ENCODE measurements around the gene OBSCN. TPM values are rescaled to one million over a fixed set of nuclear protein-coding genes. Genes with fewer than 3 reads are reported as not detected.
"Not testable (repeated sequence)": the region's sequence is repeated elsewhere in the genome, so short reads cannot be mapped to it uniquely, and the experiment has no call there.

The OBSCN gene
- total and polyA plus RNA-seq, 2 experiments from 2014 or later: 1.1 to 5.2 TPM

DNA sequence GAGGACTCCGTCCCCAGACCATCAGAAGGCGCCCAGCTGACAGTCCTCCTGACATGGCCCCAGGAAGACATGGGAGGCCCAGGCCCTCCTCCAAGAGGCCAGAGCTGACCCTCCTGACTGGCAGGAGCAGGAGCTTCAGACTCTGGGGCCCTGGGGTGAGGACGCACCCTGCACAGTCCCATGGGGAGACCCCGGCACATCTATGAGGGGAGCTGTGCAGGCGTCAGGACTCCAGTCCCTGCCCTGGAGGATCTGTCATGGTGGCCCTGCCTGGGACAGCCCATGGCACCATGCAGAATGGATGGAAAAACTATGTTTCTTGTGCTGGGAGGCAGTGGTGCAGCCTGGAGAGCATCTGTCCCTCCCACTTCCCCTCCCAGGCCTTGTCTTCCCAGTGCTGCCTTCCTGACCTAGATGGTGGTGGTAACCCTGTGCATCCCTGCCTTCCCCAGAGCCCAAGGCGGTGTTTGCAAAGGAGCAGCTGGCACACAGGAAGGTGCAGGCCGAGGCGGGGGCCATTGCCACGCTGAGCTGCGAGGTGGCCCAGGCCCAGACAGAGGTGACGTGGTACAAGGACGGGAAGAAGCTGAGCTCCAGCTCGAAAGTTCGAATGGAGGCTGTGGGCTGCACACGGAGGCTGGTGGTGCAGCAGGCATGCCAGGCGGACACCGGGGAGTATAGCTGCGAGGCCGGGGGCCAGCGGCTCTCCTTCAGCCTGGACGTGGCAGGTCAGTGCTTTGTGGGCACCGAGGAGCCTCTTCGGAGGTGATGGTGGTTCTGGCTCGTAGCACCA is 41.9 kb downstream of the OBSCN start:
- no peaks in the 10 kb centered on the region for H3K9me3 ChIP-seq (ENCODE audit: low read depth)
- WGBS, 2 experiments (ENCODE audit: low coverage in 1 of 2, low lambda C conversion rate in 2 of 2, missing lambda C conversion rate in 2 of 2): 83 to 85% methylated on average over 24 of the region's 24 CpGs
- H3K9me2 ChIP-seq (ENCODE audit: insufficient read depth): no peaks in the 10 kb centered on the region
- H3K27ac ChIP-seq: no peak overlapping the region
- in situ Hi-C loops (cut with MboI): no loop called here
- H3K79me2 ChIP-seq (ENCODE audit: insufficient read depth): no peaks in the 10 kb centered on the region
- TF ChIP-seq EZH2 (IDR thresholded peaks at IDR 0.05; ENCODE audit: insufficient read depth, poor library complexity, severe bottlenecking): no peak
- no peak for TF ChIP-seq EZH2phosphoT487 (IDR thresholded peaks at IDR 0.05; ENCODE audit: insufficient read depth, low read depth)
- H3F3A ChIP-seq (ENCODE audit: insufficient read depth): no peaks in the 10 kb centered on the region
- no peak for DNase-seq
- H3K9ac ChIP-seq: no peak overlapping the region
- no peaks in the 10 kb centered on the region for H3K36me3 ChIP-seq (ENCODE audit: low read depth)
- no peak overlapping the region for H2AFZ ChIP-seq
- no peaks in the 10 kb centered on the region for H4K20me1 ChIP-seq (ENCODE audit: insufficient read depth)
- H3K27me3 ChIP-seq (replicated peaks; ENCODE audit: insufficient read depth): no peaks in the 10 kb centered on the region
- H3K4me3 ChIP-seq: no peak overlapping the region
- no peaks in the 10 kb centered on the region; the same call in 1 of the 2 replicates for H3K4me1 ChIP-seq (ENCODE audit: insufficient read depth)
- no peak overlapping the region for H3K4me2 ChIP-seq (ENCODE audit: unreplicated experiment)

DNA sequence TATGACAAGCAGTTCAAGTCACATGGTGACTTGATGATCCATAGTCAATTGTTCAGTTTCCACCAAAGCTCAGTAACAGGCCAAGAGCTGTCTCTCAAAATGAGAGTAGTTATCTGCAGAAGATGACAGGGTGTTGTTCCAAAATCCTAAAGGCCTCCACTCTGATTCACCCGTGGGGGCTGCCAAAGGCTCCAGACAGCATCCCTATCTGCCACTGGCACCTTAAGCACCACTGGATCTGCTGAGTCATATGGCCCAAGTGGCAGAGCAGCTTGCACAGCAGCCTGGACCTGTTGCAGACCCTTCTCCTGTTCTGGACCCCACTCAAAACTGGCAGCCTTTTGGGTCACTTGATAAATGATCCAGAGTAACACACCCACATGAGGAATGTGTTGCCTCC is 44.6 kb downstream of the OBSCN start:
- H3F3A ChIP-seq (ENCODE audit: insufficient read depth); H3K4me2 ChIP-seq (ENCODE audit: unreplicated experiment); H3K4me1 ChIP-seq (ENCODE audit: insufficient read depth); H4K20me1 ChIP-seq (ENCODE audit: insufficient read depth); H3K79me2 ChIP-seq (ENCODE audit: insufficient read depth); H3K9ac ChIP-seq; H2AFZ ChIP-seq; H3K4me3 ChIP-seq; H3K9me3 ChIP-seq (ENCODE audit: low read depth); H3K36me3 ChIP-seq (ENCODE audit: low read depth); H3K27me3 ChIP-seq (replicated peaks; ENCODE audit: insufficient read depth); H3K9me2 ChIP-seq (ENCODE audit: insufficient read depth); in situ Hi-C loops (cut with MboI); H3K27ac ChIP-seq; DNase-seq: not testable (repeated sequence)
- WGBS, 2 experiments (ENCODE audit: low coverage in 1 of 2, low lambda C conversion rate in 2 of 2, missing lambda C conversion rate in 2 of 2): 31 to 33% methylated on average over 1 of the region's 1 CpG

DNA sequence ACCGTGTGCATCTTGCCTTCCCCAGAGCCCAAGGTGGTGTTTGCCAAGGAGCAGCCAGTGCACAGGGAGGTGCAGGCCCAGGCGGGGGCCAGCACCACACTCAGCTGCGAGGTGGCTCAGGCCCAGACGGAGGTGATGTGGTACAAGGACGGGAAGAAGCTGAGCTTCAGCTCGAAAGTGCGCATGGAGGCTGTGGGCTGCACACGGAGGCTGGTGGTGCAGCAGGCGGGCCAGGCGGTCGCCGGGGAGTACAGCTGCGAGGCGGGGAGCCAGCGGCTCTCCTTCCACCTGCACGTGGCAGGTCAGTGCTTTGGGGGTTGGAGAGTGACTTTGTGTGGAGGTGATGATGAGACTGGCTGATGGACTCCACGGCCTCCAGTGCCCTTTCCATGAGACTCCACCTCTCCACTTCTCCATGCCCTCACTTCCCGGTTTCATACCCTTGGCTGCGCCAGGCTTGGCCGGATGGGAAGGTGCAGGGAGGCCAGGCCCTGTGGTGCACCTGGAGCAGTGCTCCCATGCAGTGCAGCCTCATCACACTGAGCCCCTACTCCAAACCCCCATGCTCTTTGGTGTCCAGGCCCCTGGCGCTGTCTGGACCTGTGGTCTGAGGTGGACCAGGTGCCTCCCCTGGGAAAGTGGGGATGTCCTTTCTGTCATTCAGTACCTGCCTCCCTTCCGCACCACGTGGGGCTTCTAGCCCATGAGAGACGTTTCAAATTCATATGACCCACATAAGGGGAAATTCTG is 49.0 kb downstream of the OBSCN start:
- Histone ChIP-seq H3K9ac (no peak overlapping the region), H3K36me3 (ENCODE audit: low read depth) (no peaks in the 10 kb centered on the region), H3K27me3 (replicated peaks; ENCODE audit: insufficient read depth) (no peaks in the 10 kb centered on the region), H3K4me3 (no peak overlapping the region), H3K9me3 (ENCODE audit: low read depth) (no peaks in the 10 kb centered on the region), H3K9me2 (ENCODE audit: insufficient read depth) (no peaks in the 10 kb centered on the region), H3K4me1 (ENCODE audit: insufficient read depth) (no peaks in the 10 kb centered on the region; the same call in 1 of the 2 replicates), H3F3A (ENCODE audit: insufficient read depth) (no peaks in the 10 kb centered on the region), H3K4me2 (ENCODE audit: unreplicated experiment) (no peak overlapping the region), H2AFZ (no peak overlapping the region), H4K20me1 (ENCODE audit: insufficient read depth) (no peaks in the 10 kb centered on the region), H3K27ac (no peak overlapping the region), H3K79me2 (ENCODE audit: insufficient read depth) (no peaks in the 10 kb centered on the region)
- no peak for TF ChIP-seq EZH2 (IDR thresholded peaks at IDR 0.05; ENCODE audit: insufficient read depth, poor library complexity, severe bottlenecking)
- TF ChIP-seq EZH2phosphoT487 (IDR thresholded peaks at IDR 0.05; ENCODE audit: insufficient read depth, low read depth): no peak
- 83 to 85% methylated on average over 24 of the region's 24 CpGs for WGBS, 2 experiments (ENCODE audit: low coverage in 1 of 2, low lambda C conversion rate in 2 of 2, missing lambda C conversion rate in 2 of 2)
- in situ Hi-C loops (cut with MboI): no loop called here
- DNase-seq: no peak

DNA sequence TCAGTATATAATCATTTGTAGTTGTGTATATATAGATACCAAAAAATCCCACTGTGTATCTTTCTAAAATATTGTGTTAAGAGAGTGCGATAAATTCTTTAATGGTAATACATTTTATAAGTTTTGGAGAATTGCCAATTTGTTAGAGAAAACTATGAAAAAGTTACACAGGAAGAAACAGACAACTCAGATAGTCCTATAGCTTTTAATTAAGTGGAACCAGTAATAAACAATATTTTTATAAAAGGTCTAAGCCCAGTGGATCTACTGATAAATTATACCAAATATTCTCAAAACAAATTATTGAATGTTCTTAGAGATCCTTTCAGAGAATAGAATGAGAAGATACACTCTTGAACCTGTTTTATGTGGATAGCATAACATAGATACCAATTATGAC is 50.6 kb downstream of the OBSCN start:
- H3K9ac ChIP-seq: no peak overlapping the region
- no peaks in the 10 kb centered on the region for H3K27me3 ChIP-seq (replicated peaks; ENCODE audit: insufficient read depth)
- no peak overlapping the region for H3K4me3 ChIP-seq
- in situ Hi-C loops (cut with MboI): no loop called here
- H3K36me3 ChIP-seq (ENCODE audit: low read depth): no peaks in the 10 kb centered on the region
- no peak overlapping the region for H3K4me2 ChIP-seq (ENCODE audit: unreplicated experiment)
- no peaks in the 10 kb centered on the region for H3K79me2 ChIP-seq (ENCODE audit: insufficient read depth)
- H3K9me3 ChIP-seq (ENCODE audit: low read depth): no peaks in the 10 kb centered on the region
- H2AFZ ChIP-seq: no peak overlapping the region
- DNase-seq: no peak
- no peaks in the 10 kb centered on the region for H3F3A ChIP-seq (ENCODE audit: insufficient read depth)
- no peaks in the 10 kb centered on the region for H3K4me1 ChIP-seq (ENCODE audit: insufficient read depth)
- WGBS, 2 experiments (ENCODE audit: low coverage in 1 of 2, low lambda C conversion rate in 2 of 2, missing lambda C conversion rate in 2 of 2): 63 to 68% methylated on average over 1 of the region's 1 CpG
- no peak overlapping the region for H3K27ac ChIP-seq
- no peaks in the 10 kb centered on the region for H3K9me2 ChIP-seq (ENCODE audit: insufficient read depth)
- no peaks in the 10 kb centered on the region for H4K20me1 ChIP-seq (ENCODE audit: insufficient read depth)
- no peak for TF ChIP-seq EZH2phosphoT487 (IDR thresholded peaks at IDR 0.05; ENCODE audit: insufficient read depth, low read depth)
